Daoy (cell line): ENCODE results near the gene IRX2. TPM values are rescaled to one million over a fixed set of nuclear protein-coding genes. Genes with fewer than 3 reads are reported as not detected.
A peak's percentile ranks its signal among the peaks of the same experiment; 100 is the strongest.

Source experiments
- DNase-seq: peaks from one replicate; pipeline ENCODE4 v3.0.0-alpha.2; 2015; ENCODE audit warnings: low read depth
- total RNA-seq: library from RNA; depleted of rRNA; stranded (reverse); fragments of >200 nt; shearing (Covaris generic); gene quantifications from 2 replicates; pipeline ENCODE4 v1.2.3, GENCODE V29; 2014

The IRX2 gene
- total RNA-seq, 1 experiment from 2014 or later: 10.3 TPM

- peak; percentile 93 for DNase-seq
These were observed 5.0 kb upstream of the IRX2 start for GRCh38 chr5:2756211-2757152.

GRCh38 chr5:2755681-2756171, 4.2 kb upstream of the IRX2 start:
- peak; percentile 31 for DNase-seq

DNA sequence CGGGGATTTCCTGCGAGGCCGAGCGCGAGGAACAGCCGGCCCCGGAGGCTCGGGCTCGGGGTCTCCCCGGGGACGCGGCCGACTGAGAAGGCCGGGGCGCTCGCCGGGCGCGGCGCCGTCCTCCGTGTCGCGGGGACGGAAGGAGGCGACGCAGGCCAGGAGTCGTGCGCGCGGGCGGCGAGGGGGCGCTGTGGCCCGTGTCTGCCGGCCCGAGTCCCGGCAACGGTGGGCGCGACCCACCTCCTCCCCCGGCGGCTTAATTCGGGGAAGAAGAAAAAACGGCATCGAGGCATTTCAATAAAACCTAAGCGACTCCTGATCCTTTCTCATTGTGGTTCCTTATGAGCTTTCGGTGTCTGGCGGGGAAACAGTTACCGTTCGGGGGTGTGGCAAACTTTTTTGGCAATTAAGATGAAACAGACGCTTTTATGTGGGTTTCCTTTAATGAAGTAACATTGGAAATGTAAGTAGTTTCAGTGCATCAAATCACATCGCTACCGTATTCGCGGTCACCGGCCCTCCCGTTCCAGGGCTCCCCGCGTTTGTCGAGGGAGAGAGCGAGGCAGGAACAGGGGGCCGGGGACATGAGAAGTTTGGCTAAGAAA, 3.7 kb upstream of the IRX2 start:
- peak; percentile 24 for DNase-seq

DNA sequence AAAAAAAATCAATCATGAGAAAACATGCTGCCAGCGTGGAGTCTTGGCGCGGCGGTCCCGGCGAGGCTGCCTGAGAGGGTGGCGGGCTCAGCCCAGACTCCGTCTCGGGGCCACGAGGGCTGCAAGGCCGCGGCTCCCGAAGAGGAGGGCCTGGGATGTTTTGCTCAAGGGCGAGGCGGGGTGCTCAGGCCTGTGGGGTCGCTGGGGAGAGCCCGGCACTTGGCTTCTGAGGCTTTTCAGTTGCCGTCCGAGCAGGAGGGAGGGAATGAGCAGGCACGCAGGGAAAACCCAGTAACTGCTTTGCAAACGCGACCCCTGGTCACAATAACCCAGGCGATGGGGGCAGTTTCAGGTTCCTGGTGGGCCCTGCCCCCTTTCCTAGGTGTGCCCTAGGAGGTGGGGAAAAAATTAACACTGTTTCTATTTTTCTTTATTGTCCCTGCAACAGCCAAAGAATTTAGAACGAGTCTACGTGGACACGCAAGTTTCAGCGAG, 3.2 kb upstream of the IRX2 start:
- DNase-seq: peak; percentile 19

- peak; percentile 35 for DNase-seq
These were observed 2.3 kb upstream of the IRX2 start for GRCh38 chr5:2753452-2754420.

- peak; percentile 59 for DNase-seq
These were observed 1.5 kb upstream of the IRX2 start for GRCh38 chr5:2752821-2753439.

DNA sequence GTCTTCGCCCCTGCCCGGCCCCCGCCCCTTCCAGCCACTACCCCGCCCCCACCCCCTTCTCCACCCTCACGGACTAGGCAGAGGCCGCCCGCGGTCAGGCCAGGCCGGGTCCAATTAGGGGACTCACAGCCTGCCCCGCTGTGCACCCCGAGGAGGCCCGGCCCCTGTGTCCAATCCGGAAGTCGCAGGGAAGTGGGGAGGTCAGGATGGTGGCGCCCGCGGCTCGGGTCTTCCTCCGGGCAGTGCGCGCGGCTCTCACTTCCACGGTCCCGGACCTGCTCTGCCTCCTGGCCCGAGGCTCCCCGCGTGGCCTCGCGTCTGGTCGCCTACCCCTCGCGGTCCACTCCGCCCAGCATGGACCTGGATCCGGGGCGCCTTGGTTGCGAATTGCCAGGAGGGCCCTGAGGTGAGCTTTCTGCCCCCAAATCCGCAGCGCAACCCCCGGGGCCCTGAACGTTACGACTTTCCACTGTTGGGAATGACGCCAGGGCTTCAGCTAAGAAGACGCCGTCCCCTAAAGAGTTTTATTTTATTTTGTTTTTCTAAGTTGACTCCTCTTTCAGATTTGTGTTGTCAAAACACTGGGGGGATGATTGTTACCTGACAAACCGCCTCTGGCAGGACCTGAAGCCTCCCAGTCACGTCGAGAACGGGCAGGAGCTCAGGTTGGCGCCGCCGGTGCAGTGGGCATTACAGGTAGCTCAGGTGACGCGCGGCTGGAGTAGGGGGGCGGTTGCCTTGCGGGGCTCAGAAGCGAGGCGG, 763 bp upstream of the IRX2 start:
- peak; percentile 67 for DNase-seq

DNA sequence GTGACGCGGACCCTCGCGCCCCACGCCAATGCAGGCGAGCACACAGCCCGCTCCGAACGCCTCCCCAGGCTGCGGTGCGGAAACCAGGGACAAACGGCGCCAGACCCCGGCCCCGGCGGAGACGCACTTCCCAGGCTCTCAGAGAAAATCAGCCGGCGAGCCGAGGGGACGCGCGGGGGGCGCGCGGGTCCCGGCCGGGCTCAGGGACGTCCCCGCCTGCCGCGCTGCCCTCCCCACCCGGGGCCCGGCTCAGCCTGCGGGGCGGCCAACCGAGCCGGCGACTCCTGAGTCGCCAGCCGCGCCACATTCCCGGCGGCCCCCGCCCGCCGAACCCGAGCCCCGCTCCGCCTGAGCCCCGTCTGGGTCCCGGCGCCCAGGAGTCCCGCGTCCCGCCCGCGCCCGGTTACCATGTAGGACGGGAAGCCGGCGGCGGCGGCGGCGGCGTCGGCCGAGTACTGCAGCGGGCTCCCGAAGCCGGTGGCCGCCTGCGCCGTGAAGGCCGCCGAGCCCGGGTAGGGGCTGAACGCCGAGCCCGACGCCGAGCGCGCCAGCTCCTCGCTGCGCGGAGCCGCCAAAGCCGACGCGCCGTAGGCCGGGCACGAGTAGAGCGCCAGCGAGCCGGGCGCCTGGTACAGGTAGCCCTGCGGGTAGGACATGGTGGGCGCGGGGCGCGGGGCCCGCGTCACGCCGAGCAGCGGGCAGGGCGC, 566 bp downstream of the IRX2 start:
- DNase-seq: peak; percentile 59

DNA sequence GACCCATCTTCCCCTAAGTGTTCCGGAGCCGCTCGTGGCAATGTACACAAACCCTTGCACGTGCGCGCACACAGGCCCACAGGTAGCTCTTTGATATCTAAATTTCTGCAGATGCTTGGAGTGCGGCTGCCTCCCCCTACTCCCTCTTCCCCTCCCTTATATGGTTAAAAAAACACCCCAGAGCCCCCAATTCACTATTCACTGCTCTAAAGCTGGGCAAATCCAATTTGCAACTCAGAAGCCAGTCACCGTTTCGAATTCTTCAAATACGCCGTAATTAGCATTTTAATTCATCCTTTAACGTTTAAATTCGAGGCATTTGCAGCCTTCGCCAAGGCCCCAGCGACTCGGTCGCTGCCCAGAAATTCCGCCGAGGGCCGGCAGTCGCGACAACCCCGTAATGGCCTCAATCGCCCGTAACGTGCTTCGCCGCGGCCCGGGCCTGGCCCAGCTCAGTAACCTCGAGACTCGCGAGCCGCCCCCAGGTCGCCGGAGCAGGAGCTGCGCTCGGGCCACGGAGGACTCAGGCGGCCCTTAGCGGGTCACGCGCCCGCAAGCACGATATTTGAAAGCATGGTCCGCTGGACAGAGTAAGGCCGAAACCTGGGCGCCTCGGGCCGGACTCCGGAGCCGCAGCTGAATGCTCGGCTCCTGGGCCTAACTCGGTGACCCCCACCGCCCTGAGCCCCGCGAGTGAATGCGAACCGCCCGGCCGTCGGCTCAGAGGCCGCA, 1.3 kb downstream of the IRX2 start:
- peak; percentile 45 for DNase-seq

GRCh38 chr5:2749514-2750025, 1.9 kb downstream of the IRX2 start:
- peak; percentile 39 for DNase-seq

- no peak for DNase-seq
These were observed 2.5 kb downstream of the IRX2 start for GRCh38 chr5:2748861-2749513.

DNA sequence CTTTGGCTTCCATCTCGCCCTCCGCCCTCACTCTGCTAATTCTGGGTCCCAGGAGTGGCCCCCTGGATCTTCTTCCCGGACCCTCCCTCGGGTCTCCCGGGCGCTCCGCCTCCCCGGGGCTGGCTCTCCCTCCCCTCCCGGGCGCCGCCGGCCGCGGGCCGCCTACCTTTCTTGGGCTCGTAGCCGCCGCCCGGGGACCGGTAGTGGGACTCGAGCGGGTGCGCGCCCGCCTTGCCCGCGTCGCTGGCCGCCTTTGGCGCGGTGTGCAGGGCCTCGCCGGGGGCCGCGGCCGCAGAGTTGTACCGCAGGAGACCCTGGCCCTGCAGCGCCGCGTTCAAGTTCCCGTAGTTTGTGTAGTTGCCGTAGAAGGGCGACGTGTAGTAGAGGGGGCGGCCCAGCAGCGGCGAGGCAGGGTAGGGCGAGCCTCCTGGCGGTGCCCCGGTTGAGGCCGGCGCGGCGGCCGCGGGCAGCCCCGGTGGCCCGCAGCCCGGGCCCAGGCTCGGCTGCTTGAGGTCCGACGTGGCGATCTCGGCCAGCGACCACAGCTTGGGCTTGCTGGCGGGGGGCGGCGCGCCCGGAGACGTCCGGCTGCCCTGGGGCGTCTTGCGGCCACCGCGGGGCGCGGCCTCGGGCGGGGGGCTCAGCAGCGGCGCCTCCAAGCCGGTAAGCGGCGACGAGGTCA, 3.2 kb downstream of the IRX2 start:
- DNase-seq: peak; percentile 39

- DNase-seq: peak; percentile 40
These were observed 3.9 kb downstream of the IRX2 start for GRCh38 chr5:2747363-2748162.

DNA sequence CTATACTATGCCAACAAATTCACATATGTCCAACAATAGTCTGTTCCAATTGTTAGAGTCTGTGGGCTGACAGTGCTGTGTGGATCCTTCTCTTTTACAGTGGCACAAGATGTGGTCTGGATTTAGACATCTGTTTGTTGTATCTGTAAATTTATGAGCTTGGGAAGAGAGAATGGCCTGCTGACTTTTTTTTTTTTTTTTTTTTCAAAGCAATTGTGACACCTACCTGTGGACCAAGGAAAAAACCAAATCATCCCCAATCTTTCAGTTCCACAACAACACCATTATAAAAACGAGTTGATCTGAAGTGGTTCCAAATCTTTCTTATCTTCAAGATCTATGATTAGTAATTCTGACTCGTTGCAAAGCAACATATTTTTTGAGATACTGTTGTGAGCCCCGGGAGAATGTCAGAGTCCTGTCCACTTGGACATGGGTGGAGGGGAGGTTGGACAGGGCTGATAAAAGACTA, 4.9 kb downstream of the IRX2 start:
- no peak for DNase-seq

GRCh38 chr5:2744485-2744884, 7.0 kb downstream of the IRX2 start:
- DNase-seq: no peak

DNA sequence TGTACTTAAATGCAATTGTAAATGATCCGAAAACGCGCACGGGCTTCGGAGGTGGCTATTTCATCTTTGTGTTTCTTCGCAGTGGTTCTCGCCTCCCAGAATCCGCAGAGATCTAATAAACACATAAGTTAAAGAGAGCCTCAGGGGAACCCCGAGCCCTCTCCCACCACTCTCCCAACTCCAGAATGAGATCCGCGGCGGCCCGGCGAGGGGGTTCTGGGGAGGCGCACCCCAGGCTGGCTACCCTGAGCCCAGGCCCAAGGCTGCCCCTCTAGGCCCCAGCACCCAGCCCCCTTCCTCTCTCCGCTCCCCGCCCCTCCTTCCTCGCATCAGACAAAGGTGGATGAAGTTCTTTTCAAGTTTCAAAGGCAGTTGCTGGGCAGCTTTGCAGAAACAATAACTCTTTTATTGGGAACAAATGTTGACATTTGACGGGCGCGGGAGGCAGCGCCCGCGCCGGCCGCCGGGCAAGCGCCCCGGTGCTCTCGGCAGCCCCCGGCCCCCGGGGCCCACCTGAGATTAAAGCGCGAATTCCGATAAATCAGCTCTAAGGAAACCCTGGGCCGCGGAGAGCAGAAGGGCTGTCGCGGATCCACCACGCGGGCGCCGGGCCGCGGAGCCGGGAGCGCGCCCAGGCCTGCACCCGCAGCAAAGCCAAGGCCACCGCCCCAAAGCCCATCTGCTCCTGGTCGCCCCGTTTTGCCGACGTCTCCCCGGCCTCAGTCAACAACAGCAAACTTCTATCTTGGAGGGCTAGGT, 8.4 kb downstream of the IRX2 start:
- no peak for DNase-seq
